Measurements from ENCODE around the gene DTHD1.

GRCh38 chr4:36325499-36325898 lies 44.1 kb downstream of the DTHD1 start:
- TF ChIP-seq CTCF (IDR thresholded peaks at IDR 0.05; ENCODE audit: control extremely low read depth in 1 of 3, insufficient read depth in 1 of 3, low read depth in 1 of 3, low read length in 3 of 3) (no peak), TAF1 (IDR thresholded peaks at IDR 0.05; ENCODE audit: low read depth, low read length) (no peak), CHD1 (IDR thresholded peaks at IDR 0.05; ENCODE audit: low read depth, low read length) (no peak), POLR2A (IDR thresholded peaks at IDR 0.05; ENCODE audit: control extremely low read depth in 1 of 2, low read depth in 2 of 2, low read length in 2 of 2) (no peak), ATF2 (IDR thresholded peaks at IDR 0.05; ENCODE audit: low read length) (no peak), POLR2AphosphoS5 (IDR thresholded peaks at IDR 0.05; ENCODE audit: low read depth, low read length) (no peak), EZH2 (IDR thresholded peaks at IDR 0.05; ENCODE audit: low read depth, low read length, severe bottlenecking) (no peak), EP300 (IDR thresholded peaks at IDR 0.05; ENCODE audit: borderline replicate concordance in 1 of 2, low read depth in 2 of 2, low read length in 2 of 2) (no peak), CEBPB (IDR thresholded peaks at IDR 0.05; ENCODE audit: low read depth, low read length) (no peak), RXRA (IDR thresholded peaks at IDR 0.05; ENCODE audit: insufficient read depth, low read depth, low read length) (no peak), SRF (IDR thresholded peaks at IDR 0.05; ENCODE audit: low read depth, low read length) (no peak), BACH1 (IDR thresholded peaks at IDR 0.05; ENCODE audit: low read length) (no peak), RAD21 (IDR thresholded peaks at IDR 0.05 in 1 of 2, conservative IDR thresholded peaks at IDR 0.05 in 1 of 2; ENCODE audit: low read depth in 2 of 2, low read length in 2 of 2) (no peak)
